ENCODE measurements around the gene SLC9A2. TPM values are rescaled to one million over a fixed set of nuclear protein-coding genes. Genes with fewer than 3 reads are reported as not detected.

SLC9A2 gene
- total and polyA plus RNA-seq, 10 donors: 0.02 to 0.20 TPM; not detected in 8

DNA sequence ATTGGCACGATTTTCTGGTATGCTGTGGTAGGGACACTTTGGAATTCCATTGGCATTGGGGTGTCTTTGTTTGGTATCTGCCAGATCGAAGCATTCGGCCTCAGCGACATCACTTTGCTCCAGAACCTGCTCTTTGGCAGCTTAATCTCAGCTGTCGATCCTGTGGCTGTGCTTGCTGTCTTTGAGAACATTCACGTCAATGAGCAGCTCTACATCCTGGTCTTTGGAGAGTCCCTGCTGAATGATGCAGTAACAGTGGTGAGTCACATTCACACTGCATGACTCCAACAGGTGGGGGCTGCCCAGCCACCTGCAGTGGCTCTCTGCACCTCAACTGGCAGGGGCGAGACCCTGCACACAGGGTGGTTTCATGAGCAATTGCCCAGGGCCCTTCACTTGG, 38.4 kb downstream of the SLC9A2 start:
- WGBS, 5 donors: 81 to 92% (median 89%) methylated on average over 7 of the region's 7 CpGs
- H3K36me3 ChIP-seq: no peaks in the 10 kb centered on the region
- H3K27me3 ChIP-seq (replicated peaks in 1 of 7): peaks cover 0 to 8% (median 0%) of the 10 kb centered on the region in 7 donors
- no peak for DNase-seq
- H3K27ac ChIP-seq: no peak overlapping the region
- intact Hi-C loops (cut with DNase I; ENCODE audit: low total_unique reads): no loop called here
- H3K4me3 ChIP-seq: no peak overlapping the region
- no peak for TF ChIP-seq POLR2AphosphoS5 (IDR thresholded peaks at IDR 0.05)
- TF ChIP-seq, protein P1, sequence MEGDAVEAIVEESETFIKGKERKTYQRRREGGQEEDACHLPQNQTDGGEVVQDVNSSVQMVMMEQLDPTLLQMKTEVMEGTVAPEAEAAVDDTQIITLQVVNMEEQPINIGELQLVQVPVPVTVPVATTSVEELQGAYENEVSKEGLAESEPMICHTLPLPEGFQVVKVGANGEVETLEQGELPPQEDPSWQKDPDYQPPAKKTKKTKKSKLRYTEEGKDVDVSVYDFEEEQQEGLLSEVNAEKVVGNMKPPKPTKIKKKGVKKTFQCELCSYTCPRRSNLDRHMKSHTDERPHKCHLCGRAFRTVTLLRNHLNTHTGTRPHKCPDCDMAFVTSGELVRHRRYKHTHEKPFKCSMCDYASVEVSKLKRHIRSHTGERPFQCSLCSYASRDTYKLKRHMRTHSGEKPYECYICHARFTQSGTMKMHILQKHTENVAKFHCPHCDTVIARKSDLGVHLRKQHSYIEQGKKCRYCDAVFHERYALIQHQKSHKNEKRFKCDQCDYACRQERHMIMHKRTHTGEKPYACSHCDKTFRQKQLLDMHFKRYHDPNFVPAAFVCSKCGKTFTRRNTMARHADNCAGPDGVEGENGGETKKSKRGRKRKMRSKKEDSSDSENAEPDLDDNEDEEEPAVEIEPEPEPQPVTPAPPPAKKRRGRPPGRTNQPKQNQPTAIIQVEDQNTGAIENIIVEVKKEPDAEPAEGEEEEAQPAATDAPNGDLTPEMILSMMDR (IDR thresholded peaks at IDR 0.05 in 8 of 11, conservative IDR thresholded peaks at IDR 0.05 in 3 of 11): no peak
- TF ChIP-seq POLR2A (IDR thresholded peaks at IDR 0.05): no peak
- H3K9me3 ChIP-seq: no peaks in the 10 kb centered on the region
- H3K4me1 ChIP-seq: no peaks in the 10 kb centered on the region

DNA sequence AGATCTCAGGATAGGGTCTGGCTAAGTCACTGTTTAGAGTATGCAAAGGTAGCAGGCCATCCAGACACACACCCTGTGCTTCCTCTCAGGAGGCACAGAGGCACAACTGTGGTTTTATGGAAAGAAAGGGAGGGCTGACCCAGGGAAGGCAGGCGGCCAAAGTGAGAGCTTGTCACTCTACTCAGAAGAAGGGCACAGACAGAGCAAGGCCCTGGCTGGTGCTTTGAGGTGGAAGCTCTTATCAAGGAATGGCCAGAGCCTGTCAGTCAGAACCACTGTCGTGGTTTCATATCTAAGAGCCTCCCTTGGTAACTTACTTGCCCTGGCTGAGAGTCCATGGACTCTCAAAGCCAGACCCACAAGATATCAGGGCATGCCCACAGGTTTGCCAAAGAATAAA, 40.7 kb downstream of the SLC9A2 start:
- intact Hi-C loops (cut with DNase I; ENCODE audit: low total_unique reads): no loop called here
- TF ChIP-seq, protein P1 (IDR thresholded peaks at IDR 0.05 in 8 of 11, conservative IDR thresholded peaks at IDR 0.05 in 3 of 11): no peak
- TF ChIP-seq POLR2A (IDR thresholded peaks at IDR 0.05): no peak
- no peak for TF ChIP-seq POLR2AphosphoS5 (IDR thresholded peaks at IDR 0.05)
- Histone ChIP-seq H3K36me3 (no peaks in the 10 kb centered on the region), H3K4me1 (no peaks in the 10 kb centered on the region), H3K27ac (no peak overlapping the region), H3K4me3 (no peak overlapping the region), H3K27me3 (replicated peaks in 1 of 7) (peaks cover 0 to 10% (median 0%) of the 10 kb centered on the region in 7 donors), H3K9me3 (no peaks in the 10 kb centered on the region)
- WGBS, 5 donors: 67 to 81% (median 73%) methylated on average over 2 of the region's 2 CpGs
- no peak for DNase-seq

DNA sequence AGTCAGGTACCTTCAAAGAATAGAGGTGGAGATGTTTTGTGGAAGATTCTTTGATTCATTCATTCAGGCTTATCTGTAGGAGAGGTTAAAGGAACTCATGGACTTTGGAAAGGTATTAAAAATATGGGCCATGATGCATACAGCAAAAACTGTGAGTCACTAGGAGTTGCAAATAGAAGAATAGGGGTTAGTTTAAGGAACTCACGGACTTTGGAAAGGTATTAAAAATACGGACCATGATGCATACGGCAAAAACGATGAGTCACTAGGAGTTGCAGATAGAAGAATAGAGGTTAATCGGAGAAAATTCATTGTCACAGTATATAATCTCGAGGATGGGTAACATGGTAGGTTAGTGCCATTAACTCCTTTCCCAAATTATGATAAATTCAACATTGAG, 41.2 kb downstream of the SLC9A2 start:
- intact Hi-C loops (cut with DNase I; ENCODE audit: low total_unique reads): no loop called here
- 86 to 97% (median 90%) methylated on average over 6 of the region's 6 CpGs for WGBS, 5 donors
- Histone ChIP-seq H3K4me1 (no peaks in the 10 kb centered on the region), H3K4me3 (no peak overlapping the region), H3K27ac (no peak overlapping the region), H3K36me3 (no peaks in the 10 kb centered on the region), H3K9me3 (no peaks in the 10 kb centered on the region), H3K27me3 (replicated peaks in 1 of 7) (peaks cover 0 to 10% (median 0%) of the 10 kb centered on the region in 7 donors)
- no peak for TF ChIP-seq POLR2AphosphoS5 (IDR thresholded peaks at IDR 0.05)
- TF ChIP-seq, protein P1 (IDR thresholded peaks at IDR 0.05 in 8 of 11, conservative IDR thresholded peaks at IDR 0.05 in 3 of 11): no peak
- no peak for DNase-seq

DNA sequence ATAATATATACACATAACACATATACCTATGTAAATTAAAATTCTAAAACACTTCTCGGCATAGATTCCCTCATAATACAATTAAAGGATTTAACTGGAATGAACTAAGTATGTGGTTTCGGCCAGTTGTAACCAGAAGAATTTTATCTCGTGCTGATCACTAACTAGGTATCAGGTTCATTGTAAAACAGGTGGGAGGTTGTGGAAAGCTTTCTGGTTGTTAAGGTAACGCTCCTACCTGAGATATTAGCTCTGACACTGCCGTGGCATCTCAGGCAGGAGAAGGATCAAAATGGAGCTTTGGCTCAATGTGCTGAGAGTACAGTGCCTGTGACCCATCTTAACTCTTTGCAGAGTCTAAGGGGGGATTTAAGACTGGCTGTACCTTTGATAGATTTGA, 42.5 kb downstream of the SLC9A2 start:
- no peaks in the 10 kb centered on the region for H3K36me3 ChIP-seq
- 82 to 89% (median 86%) methylated on average over 5 of the region's 5 CpGs for WGBS, 5 donors
- no peak for DNase-seq
- H3K27ac ChIP-seq: no peak overlapping the region
- intact Hi-C loops (cut with DNase I; ENCODE audit: low total_unique reads): no loop called here
- no peaks in the 10 kb centered on the region for H3K4me1 ChIP-seq
- no peak overlapping the region for H3K4me3 ChIP-seq
- TF ChIP-seq, protein P1 (IDR thresholded peaks at IDR 0.05 in 8 of 11, conservative IDR thresholded peaks at IDR 0.05 in 3 of 11): no peak
- TF ChIP-seq POLR2AphosphoS5 (IDR thresholded peaks at IDR 0.05): no peak
- TF ChIP-seq POLR2A (IDR thresholded peaks at IDR 0.05): no peak
- H3K27me3 ChIP-seq (replicated peaks in 1 of 7): peaks cover 0 to 10% (median 0%) of the 10 kb centered on the region in 7 donors
- no peaks in the 10 kb centered on the region for H3K9me3 ChIP-seq
